ENCODE data around the gene GATAD2B.

GATAD2B gene

GRCh38 chr1:153795330-153795837 is 127.4 kb downstream of the GATAD2B start:
- Histone ChIP-seq H3K27ac (ENCODE audit: low read depth, low read length) (no peak overlapping the region), H3K4me1 (ENCODE audit: control insufficient read depth in 5 of 5, insufficient read depth in 5 of 5, low read length in 5 of 5) (peaks cover 2 to 18% (median 13%) of the 10 kb centered on the region in 5 donors), H3K9ac (ENCODE audit: low read length in 5 of 5) (peak overlapping the region in 1 of 5 donors; percentile 37), H3K4me3 (ENCODE audit: low read depth in 1 of 5, low read length in 5 of 5) (no peak overlapping the region), H3K27me3 (ENCODE audit: control insufficient read depth in 5 of 5, insufficient read depth in 4 of 5, low read length in 5 of 5) (peaks cover 0 to 3% (median 0%) of the 10 kb centered on the region in 5 donors), H3K36me3 (ENCODE audit: control insufficient read depth in 5 of 5, insufficient read depth in 5 of 5, low read length in 5 of 5) (peaks cover 0 to 8% (median 5%) of the 10 kb centered on the region in 5 donors), H3K9me3 (ENCODE audit: control insufficient read depth in 5 of 5, low read length in 5 of 5) (no peaks in the 10 kb centered on the region)

- H3K36me3 ChIP-seq (ENCODE audit: control insufficient read depth in 5 of 5, insufficient read depth in 5 of 5, low read length in 5 of 5) = peaks cover 0 to 5% (median 4%) of the 10 kb centered on the region in 5 donors
- peak overlapping the region in 1 of 5 donors; percentile 37 for H3K9ac ChIP-seq (ENCODE audit: low read length in 5 of 5)
- no peaks in the 10 kb centered on the region for H3K9me3 ChIP-seq (ENCODE audit: control insufficient read depth in 5 of 5, low read length in 5 of 5)
- peaks cover 5 to 24% (median 19%) of the 10 kb centered on the region in 5 donors for H3K4me1 ChIP-seq (ENCODE audit: control insufficient read depth in 5 of 5, insufficient read depth in 5 of 5, low read length in 5 of 5)
- no peak overlapping the region for H3K4me3 ChIP-seq (ENCODE audit: low read depth in 1 of 5, low read length in 5 of 5)
- H3K27me3 ChIP-seq (ENCODE audit: control insufficient read depth in 5 of 5, insufficient read depth in 4 of 5, low read length in 5 of 5) = peaks cover 0 to 3% (median 0%) of the 10 kb centered on the region in 5 donors
- H3K27ac ChIP-seq (ENCODE audit: low read depth, low read length) = no peak overlapping the region
Observed at GRCh38 chr1:153794624-153795329, 128.0 kb downstream of the GATAD2B start.

GRCh38 chr1:153793973-153794615 is 128.7 kb downstream of the GATAD2B start:
- Histone ChIP-seq H3K4me1 (ENCODE audit: control insufficient read depth in 5 of 5, insufficient read depth in 5 of 5, low read length in 5 of 5) (peaks cover 6 to 31% (median 26%) of the 10 kb centered on the region in 5 donors), H3K9ac (ENCODE audit: low read length in 5 of 5) (no peak overlapping the region), H3K9me3 (ENCODE audit: control insufficient read depth in 5 of 5, low read length in 5 of 5) (no peaks in the 10 kb centered on the region), H3K4me3 (ENCODE audit: low read depth in 1 of 5, low read length in 5 of 5) (no peak overlapping the region), H3K27ac (ENCODE audit: low read depth, low read length) (no peak overlapping the region), H3K27me3 (ENCODE audit: control insufficient read depth in 5 of 5, insufficient read depth in 4 of 5, low read length in 5 of 5) (peaks cover 0 to 3% (median 0%) of the 10 kb centered on the region in 5 donors), H3K36me3 (ENCODE audit: control insufficient read depth in 5 of 5, insufficient read depth in 5 of 5, low read length in 5 of 5) (peaks cover 0 to 1% (median 0%) of the 10 kb centered on the region in 5 donors)

- Histone ChIP-seq H3K36me3 (ENCODE audit: control insufficient read depth in 5 of 5, insufficient read depth in 5 of 5, low read length in 5 of 5) (no peaks in the 10 kb centered on the region), H3K9ac (ENCODE audit: low read length in 5 of 5) (no peak overlapping the region), H3K9me3 (ENCODE audit: control insufficient read depth in 5 of 5, low read length in 5 of 5) (no peaks in the 10 kb centered on the region), H3K4me1 (ENCODE audit: control insufficient read depth in 5 of 5, insufficient read depth in 5 of 5, low read length in 5 of 5) (peaks cover 6 to 31% (median 27%) of the 10 kb centered on the region in 5 donors), H3K27me3 (ENCODE audit: control insufficient read depth in 5 of 5, insufficient read depth in 4 of 5, low read length in 5 of 5) (peaks cover 0 to 3% (median 0%) of the 10 kb centered on the region in 5 donors), H3K27ac (ENCODE audit: low read depth, low read length) (no peak overlapping the region), H3K4me3 (ENCODE audit: low read depth in 1 of 5, low read length in 5 of 5) (no peak overlapping the region)
Observed at GRCh38 chr1:153793261-153793972, 129.4 kb downstream of the GATAD2B start.

DNA sequence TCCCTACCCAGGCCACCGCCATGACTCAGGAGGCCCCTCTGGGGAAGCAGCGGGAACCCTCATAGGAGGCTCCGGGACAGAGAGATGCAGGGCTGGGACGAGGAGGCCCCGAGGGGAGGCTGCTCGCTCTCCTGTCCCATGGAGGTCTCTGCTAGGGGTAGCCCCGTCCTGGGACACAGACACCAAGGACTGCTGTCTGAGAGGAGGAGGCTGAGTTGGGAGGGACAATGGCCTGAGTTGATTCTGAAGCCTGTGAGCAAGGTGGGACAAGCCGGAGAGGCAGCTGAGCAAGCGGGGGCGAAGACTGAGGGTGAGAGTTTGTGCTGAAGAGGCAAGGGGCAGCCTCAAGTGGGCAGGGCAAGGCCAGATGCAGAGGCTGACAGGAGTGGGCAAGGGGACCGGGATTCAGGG is 130.1 kb downstream of the GATAD2B start:
- H3K4me3 ChIP-seq (ENCODE audit: low read depth in 1 of 5, low read length in 5 of 5) = no peak overlapping the region
- peaks cover 0 to 3% (median 0%) of the 10 kb centered on the region in 5 donors for H3K27me3 ChIP-seq (ENCODE audit: control insufficient read depth in 5 of 5, insufficient read depth in 4 of 5, low read length in 5 of 5)
- peaks cover 6 to 31% (median 27%) of the 10 kb centered on the region in 5 donors for H3K4me1 ChIP-seq (ENCODE audit: control insufficient read depth in 5 of 5, insufficient read depth in 5 of 5, low read length in 5 of 5)
- no peak overlapping the region for H3K9ac ChIP-seq (ENCODE audit: low read length in 5 of 5)
- H3K36me3 ChIP-seq (ENCODE audit: control insufficient read depth in 5 of 5, insufficient read depth in 5 of 5, low read length in 5 of 5) = no peaks in the 10 kb centered on the region
- H3K27ac ChIP-seq (ENCODE audit: low read depth, low read length) = no peak overlapping the region
- no peaks in the 10 kb centered on the region for H3K9me3 ChIP-seq (ENCODE audit: control insufficient read depth in 5 of 5, low read length in 5 of 5)

DNA sequence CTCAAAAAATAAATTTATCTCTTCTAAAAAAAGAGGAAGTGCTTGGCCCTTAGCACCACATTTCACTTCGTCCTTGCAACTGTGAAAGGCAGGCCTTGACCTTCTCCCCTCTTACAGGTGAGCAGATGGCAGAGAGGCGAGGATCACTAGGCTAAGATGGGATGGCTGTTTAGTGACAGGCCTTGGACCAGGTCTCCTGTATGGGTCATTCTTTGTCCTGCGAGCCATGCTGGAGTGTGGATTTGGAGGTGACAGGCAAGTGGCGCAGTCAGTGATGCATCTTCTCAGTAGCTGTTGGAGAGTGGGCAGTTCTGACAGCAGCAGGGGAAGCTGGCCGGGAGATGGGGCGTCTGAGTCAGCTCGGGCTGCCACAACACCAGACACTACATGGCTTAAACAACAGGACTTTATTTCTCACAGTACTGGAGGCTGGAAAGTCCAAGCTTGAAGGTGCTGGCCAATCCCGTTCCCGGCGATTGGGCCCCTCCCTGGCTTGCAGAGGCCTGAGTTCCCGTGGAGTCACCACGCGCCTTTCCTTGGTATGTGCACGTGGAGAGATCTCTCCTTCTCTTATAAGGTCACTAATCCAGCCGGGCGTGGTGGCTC is 131.0 kb downstream of the GATAD2B start:
- Histone ChIP-seq H3K9ac (ENCODE audit: low read length in 5 of 5) (no peak overlapping the region), H3K27ac (ENCODE audit: low read depth, low read length) (no peak overlapping the region), H3K36me3 (ENCODE audit: control insufficient read depth in 5 of 5, insufficient read depth in 5 of 5, low read length in 5 of 5) (no peaks in the 10 kb centered on the region), H3K9me3 (ENCODE audit: control insufficient read depth in 5 of 5, low read length in 5 of 5) (no peaks in the 10 kb centered on the region), H3K4me1 (ENCODE audit: control insufficient read depth in 5 of 5, insufficient read depth in 5 of 5, low read length in 5 of 5) (peaks cover 6 to 28% (median 27%) of the 10 kb centered on the region in 5 donors), H3K4me3 (ENCODE audit: low read depth in 1 of 5, low read length in 5 of 5) (no peak overlapping the region), H3K27me3 (ENCODE audit: control insufficient read depth in 5 of 5, insufficient read depth in 4 of 5, low read length in 5 of 5) (peaks cover 0 to 3% (median 0%) of the 10 kb centered on the region in 5 donors)

DNA sequence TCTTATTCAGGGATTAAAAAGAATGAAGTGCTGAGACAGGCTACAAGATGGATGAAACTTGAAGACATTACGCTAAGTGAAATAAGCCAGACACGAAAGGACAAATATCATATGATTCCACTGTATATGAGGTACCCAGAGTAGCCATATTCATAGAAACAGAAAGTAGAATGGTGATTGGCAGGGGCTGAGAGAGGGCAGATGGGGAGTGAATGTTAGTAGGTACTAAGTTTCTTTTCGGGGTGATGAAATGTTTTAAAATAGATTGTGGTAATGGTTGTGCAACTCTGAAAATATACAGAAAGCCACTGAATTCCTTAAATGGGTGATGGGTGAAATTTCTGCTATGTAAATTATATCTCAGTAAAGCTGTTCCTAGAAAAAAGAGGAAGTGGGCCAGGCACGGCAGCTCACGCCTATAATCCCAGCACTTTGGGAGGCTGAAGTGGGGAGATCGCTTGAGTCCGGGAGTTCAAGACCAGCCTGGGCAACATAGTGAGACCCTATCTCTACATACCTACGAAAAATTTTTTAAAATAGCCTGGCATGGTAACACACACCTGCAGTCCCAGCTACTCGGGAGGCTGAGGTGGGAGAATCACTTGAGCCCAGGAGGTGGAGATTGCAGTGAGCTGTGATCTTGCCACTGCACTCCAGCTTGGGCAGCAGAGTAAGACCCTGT is 131.7 kb downstream of the GATAD2B start:
- H3K9ac ChIP-seq (ENCODE audit: low read length in 5 of 5) = peak overlapping the region in 4 of 5 donors; percentile 27 to 62 (median 45)
- H3K9me3 ChIP-seq (ENCODE audit: control insufficient read depth in 5 of 5, low read length in 5 of 5) = no peaks in the 10 kb centered on the region
- H3K27me3 ChIP-seq (ENCODE audit: control insufficient read depth in 5 of 5, insufficient read depth in 4 of 5, low read length in 5 of 5) = peaks cover 0 to 3% (median 0%) of the 10 kb centered on the region in 5 donors
- peak overlapping the region; percentile 26 to 70 (median 54) for H3K4me3 ChIP-seq (ENCODE audit: low read depth in 1 of 5, low read length in 5 of 5)
- no peaks in the 10 kb centered on the region for H3K36me3 ChIP-seq (ENCODE audit: control insufficient read depth in 5 of 5, insufficient read depth in 5 of 5, low read length in 5 of 5)
- peaks cover 4 to 28% (median 27%) of the 10 kb centered on the region in 5 donors for H3K4me1 ChIP-seq (ENCODE audit: control insufficient read depth in 5 of 5, insufficient read depth in 5 of 5, low read length in 5 of 5)
- H3K27ac ChIP-seq (ENCODE audit: low read depth, low read length) = peak overlapping the region; percentile 82

DNA sequence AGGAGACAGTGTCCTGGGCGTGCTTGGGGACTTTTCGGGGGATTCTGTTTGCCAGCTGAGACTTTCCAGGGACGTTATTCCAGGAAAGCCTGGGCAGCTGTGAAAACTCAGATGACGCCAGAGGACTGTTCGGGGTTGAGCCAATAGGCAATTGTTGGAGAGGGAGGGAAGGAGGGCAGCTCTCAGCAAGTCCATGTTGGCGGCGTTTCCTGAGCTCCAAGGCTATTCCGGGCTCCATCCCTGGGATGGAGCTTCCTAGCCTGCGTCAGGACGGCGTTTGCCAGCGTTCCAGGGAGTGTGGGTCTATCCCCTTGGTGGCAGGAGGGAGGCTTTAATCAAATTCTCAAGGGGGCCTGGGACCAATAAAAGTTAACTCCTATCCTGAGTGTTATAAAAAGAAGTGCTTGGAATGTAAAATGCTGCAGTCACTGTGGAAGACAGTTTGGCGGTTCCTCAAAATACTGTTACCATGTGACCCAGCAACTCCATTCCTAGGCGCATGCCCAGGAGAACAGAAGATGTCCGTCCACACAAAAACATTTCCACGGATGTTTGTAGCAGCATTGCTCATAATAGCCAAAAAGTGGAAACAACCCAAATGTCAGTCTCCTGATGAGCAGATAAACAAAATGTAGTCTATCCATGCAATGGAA is 132.3 kb downstream of the GATAD2B start:
- H3K27me3 ChIP-seq (ENCODE audit: control insufficient read depth in 5 of 5, insufficient read depth in 4 of 5, low read length in 5 of 5) = peaks cover 0 to 3% (median 0%) of the 10 kb centered on the region in 5 donors
- H3K9me3 ChIP-seq (ENCODE audit: control insufficient read depth in 5 of 5, low read length in 5 of 5) = no peaks in the 10 kb centered on the region
- H3K9ac ChIP-seq (ENCODE audit: low read length in 5 of 5) = peak overlapping the region in 4 of 5 donors; percentile 47 to 68 (median 62)
- H3K4me1 ChIP-seq (ENCODE audit: control insufficient read depth in 5 of 5, insufficient read depth in 5 of 5, low read length in 5 of 5) = peaks cover 4 to 28% (median 27%) of the 10 kb centered on the region in 5 donors
- H3K4me3 ChIP-seq (ENCODE audit: low read depth in 1 of 5, low read length in 5 of 5) = peak overlapping the region; percentile 26 to 70 (median 54)
- H3K36me3 ChIP-seq (ENCODE audit: control insufficient read depth in 5 of 5, insufficient read depth in 5 of 5, low read length in 5 of 5) = no peaks in the 10 kb centered on the region
- H3K27ac ChIP-seq (ENCODE audit: low read depth, low read length) = peak overlapping the region; percentile 82
